ENCODE results near the gene NSD1. TPM values are rescaled to one million over a fixed set of nuclear protein-coding genes. Genes with fewer than 3 reads are reported as not detected.

NSD1 gene
- total RNA-seq, 1 donor from 2014 or later: 37.5 TPM

- Histone ChIP-seq H3K27me3 (ENCODE audit: control insufficient read depth, insufficient read depth, low read length) (no peaks in the 10 kb centered on the region), H3K4me3 (ENCODE audit: low read depth, low read length) (no peak overlapping the region), H3K36me3 (ENCODE audit: control insufficient read depth, insufficient read depth, low read length) (no peaks in the 10 kb centered on the region)
- DNase-seq (ENCODE audit: low read depth): no peak
- TF ChIP-seq CTCF (IDR thresholded peaks at IDR 0.05; ENCODE audit: insufficient read depth, low read length, poor library complexity, severe bottlenecking): no peak
Measured at GRCh38 chr5:177100714-177101121, 32.9 kb upstream of the NSD1 start.

GRCh38 chr5:177103523-177104253 is 29.9 kb upstream of the NSD1 start:
- DNase-seq (ENCODE audit: low read depth): no peak
- H3K27me3 ChIP-seq (ENCODE audit: control insufficient read depth, insufficient read depth, low read length): no peaks in the 10 kb centered on the region
- no peak overlapping the region for H3K4me3 ChIP-seq (ENCODE audit: low read depth, low read length)
- no peak for TF ChIP-seq CTCF (IDR thresholded peaks at IDR 0.05; ENCODE audit: insufficient read depth, low read length, poor library complexity, severe bottlenecking)
- no peaks in the 10 kb centered on the region for H3K36me3 ChIP-seq (ENCODE audit: control insufficient read depth, insufficient read depth, low read length)

- Histone ChIP-seq H3K36me3 (ENCODE audit: control insufficient read depth, insufficient read depth, low read length) (no peaks in the 10 kb centered on the region), H3K27me3 (ENCODE audit: control insufficient read depth, insufficient read depth, low read length) (no peaks in the 10 kb centered on the region), H3K4me3 (ENCODE audit: low read depth, low read length) (no peak overlapping the region)
- DNase-seq (ENCODE audit: low read depth): no peak
- no peak for TF ChIP-seq CTCF (IDR thresholded peaks at IDR 0.05; ENCODE audit: insufficient read depth, low read length, poor library complexity, severe bottlenecking)
Measured at GRCh38 chr5:177105691-177106476, 27.7 kb upstream of the NSD1 start.

GRCh38 chr5:177107159-177107558 is 26.4 kb upstream of the NSD1 start:
- no peaks in the 10 kb centered on the region for H3K27me3 ChIP-seq (ENCODE audit: control insufficient read depth, insufficient read depth, low read length)
- H3K36me3 ChIP-seq (ENCODE audit: control insufficient read depth, insufficient read depth, low read length): no peaks in the 10 kb centered on the region
- no peak for DNase-seq (ENCODE audit: low read depth)
- TF ChIP-seq CTCF (IDR thresholded peaks at IDR 0.05; ENCODE audit: insufficient read depth, low read length, poor library complexity, severe bottlenecking): no peak
- H3K4me3 ChIP-seq (ENCODE audit: low read depth, low read length): no peak overlapping the region

GRCh38 chr5:177109810-177110209 is 23.8 kb upstream of the NSD1 start:
- Histone ChIP-seq H3K4me3 (ENCODE audit: low read depth, low read length) (no peak overlapping the region), H3K36me3 (ENCODE audit: control insufficient read depth, insufficient read depth, low read length) (no peaks in the 10 kb centered on the region), H3K27me3 (ENCODE audit: control insufficient read depth, insufficient read depth, low read length) (no peaks in the 10 kb centered on the region)
- no peak for DNase-seq (ENCODE audit: low read depth)
- no peak for TF ChIP-seq CTCF (IDR thresholded peaks at IDR 0.05; ENCODE audit: insufficient read depth, low read length, poor library complexity, severe bottlenecking)

Measured in kidney epithelial cell (primary cell).